ENCODE data around the gene KIF25.

DNA sequence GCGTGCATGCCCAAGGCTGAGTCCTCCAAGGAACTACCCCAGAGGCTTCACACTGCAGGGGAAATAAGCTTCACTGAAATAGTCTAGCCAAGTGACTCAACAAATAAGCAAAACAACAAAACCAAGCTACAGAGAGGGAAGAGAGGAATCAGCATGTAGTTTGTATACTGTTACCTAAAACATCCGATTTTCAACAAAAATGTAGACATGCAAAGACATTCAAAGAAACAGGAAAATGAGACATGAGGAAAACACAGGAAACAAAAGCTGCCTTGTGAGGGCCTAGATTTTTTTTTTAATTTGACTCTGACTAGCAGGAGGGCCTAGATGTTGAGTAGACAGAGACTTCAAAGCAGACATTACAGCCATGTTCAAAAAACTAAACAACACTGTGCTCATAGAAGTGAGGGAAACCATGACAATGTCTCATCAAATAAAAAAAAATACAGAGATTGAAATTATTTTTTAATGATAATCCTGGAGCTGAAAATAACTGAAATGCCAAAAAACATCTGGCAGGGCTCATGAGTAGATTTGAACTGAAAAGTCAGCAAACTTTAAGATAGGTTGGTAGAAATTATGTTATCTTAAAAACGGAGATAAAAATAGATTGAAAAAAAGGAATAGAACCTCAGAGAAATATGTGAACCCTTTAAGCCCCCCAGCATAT, 16.4 kb upstream of the KIF25 start:
- TF ChIP-seq CTCF (IDR thresholded peaks at IDR 0.05), result no peak
- no peak for TF ChIP-seq POLR2A (IDR thresholded peaks at IDR 0.05)
- no peak for TF ChIP-seq POLR2AphosphoS5 (IDR thresholded peaks at IDR 0.05; ENCODE audit: insufficient read depth in 1 of 2, low read depth in 1 of 2)

All from vagina (tissue), 2 donors.